Measurements from ENCODE around the gene ICAM1. TPM values are rescaled to one million over a fixed set of nuclear protein-coding genes. Genes with fewer than 3 reads are reported as not detected.

ICAM1 gene
- polyA plus RNA-seq, 1 of the 3 experiments (the other 2 are of a cell fraction): 14.5 TPM

DNA sequence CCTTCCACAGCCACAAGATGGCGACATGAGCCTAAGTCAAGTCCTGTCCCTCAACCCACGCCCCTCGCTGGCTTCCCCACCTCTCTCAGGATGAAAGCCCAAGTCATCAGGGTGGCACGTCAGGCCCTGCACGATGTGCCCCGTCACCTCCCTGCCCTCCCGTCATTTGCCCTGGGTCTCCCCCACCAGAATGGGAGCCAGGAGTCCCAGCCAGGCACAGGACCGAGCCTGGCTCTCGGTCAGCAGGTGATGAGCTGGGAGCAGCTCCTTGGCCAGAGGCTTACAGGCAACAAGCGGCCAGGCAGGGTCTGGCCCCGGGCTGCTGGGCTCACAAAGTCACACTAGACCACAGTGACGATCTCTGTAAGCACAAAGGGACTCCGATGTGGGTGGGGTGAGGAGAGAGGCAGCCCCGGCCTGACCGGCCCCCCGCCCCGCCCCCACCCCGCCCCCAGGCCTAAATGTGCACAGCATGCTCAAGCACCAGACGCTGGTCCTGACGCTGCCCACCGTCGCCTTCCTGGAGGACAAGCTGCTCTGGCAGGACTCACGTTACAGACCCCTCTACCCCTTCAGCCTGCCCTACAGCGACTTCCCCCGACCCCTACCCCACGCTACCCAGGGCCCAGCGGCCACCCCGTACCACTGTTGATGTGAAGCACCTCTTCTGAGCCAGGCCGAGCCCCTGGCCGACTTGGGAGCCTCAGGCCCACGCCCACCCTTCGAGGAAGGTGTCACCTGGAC lies 11.6 kb upstream of the ICAM1 start:
- Histone ChIP-seq H3K27me3 (ENCODE audit: insufficient read depth) (no peaks in the 10 kb centered on the region), H3K79me2 (ENCODE audit: insufficient read depth) (no peaks in the 10 kb centered on the region), H3K27ac (ENCODE audit: low read depth in 2 of 2, low read length in 1 of 2) (no peak overlapping the region), H3K36me3 (replicated peaks in 1 of 2; ENCODE audit: control insufficient read depth in 1 of 2, insufficient read depth in 2 of 2, low read length in 1 of 2) (peaks cover 6 to 23% of the 10 kb centered on the region in 2 experiments), H3K9ac (no peak overlapping the region), H3K4me3 (ENCODE audit: low read depth in 2 of 2, low read length in 1 of 2) (no peak overlapping the region; a peak in 1 of 4 replicates), H3K9me3 (no peaks in the 10 kb centered on the region), H4K20me1 (ENCODE audit: insufficient read depth) (no peaks in the 10 kb centered on the region), H2AFZ (ENCODE audit: low read depth) (no peak overlapping the region), H3K4me1 (ENCODE audit: control insufficient read depth in 1 of 2, insufficient read depth in 2 of 2, low read depth in 1 of 2, low read length in 1 of 2) (no peaks in the 10 kb centered on the region; a peak in 1 of 4 replicates), H3F3A (replicated peaks; ENCODE audit: insufficient read depth) (peaks cover 10% of the 10 kb centered on the region), H3K9me2 (no peaks in the 10 kb centered on the region), H3K4me2 (no peak overlapping the region)
- 68% methylated on average over 15 of the region's 32 CpGs for whole genome bisulfite sequencing (ENCODE audit: low lambda C conversion rate)
- peak; percentile 88 for DNase-seq
- ChIA-PET CTCF (interaction anchor here (0.6 to 17.2 kb wide), 57 partner anchors 9 to 334 kb away, joined by 3 to 596 read pairs (median 4); partner anchors contain the start of genes CDC37, DNMT1, FDX2 and ICAM1), POLR2A (interaction anchor here (0.6 to 1.5 kb wide), 6 partner anchors 10 to 132 kb away, joined by 3 to 4 read pairs (median 3); partner anchors contain the start of genes DNMT1 and TYK2)
- TF ChIP-seq TAF1 (IDR thresholded peaks at IDR 0.05; ENCODE audit: borderline replicate concordance, low read depth, low read length): no peak
- TF ChIP-seq, protein P1, sequence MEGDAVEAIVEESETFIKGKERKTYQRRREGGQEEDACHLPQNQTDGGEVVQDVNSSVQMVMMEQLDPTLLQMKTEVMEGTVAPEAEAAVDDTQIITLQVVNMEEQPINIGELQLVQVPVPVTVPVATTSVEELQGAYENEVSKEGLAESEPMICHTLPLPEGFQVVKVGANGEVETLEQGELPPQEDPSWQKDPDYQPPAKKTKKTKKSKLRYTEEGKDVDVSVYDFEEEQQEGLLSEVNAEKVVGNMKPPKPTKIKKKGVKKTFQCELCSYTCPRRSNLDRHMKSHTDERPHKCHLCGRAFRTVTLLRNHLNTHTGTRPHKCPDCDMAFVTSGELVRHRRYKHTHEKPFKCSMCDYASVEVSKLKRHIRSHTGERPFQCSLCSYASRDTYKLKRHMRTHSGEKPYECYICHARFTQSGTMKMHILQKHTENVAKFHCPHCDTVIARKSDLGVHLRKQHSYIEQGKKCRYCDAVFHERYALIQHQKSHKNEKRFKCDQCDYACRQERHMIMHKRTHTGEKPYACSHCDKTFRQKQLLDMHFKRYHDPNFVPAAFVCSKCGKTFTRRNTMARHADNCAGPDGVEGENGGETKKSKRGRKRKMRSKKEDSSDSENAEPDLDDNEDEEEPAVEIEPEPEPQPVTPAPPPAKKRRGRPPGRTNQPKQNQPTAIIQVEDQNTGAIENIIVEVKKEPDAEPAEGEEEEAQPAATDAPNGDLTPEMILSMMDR (IDR thresholded peaks at IDR 0.05): peak; percentile 73
- no peak for TF ChIP-seq EP300 (IDR thresholded peaks at IDR 0.05; ENCODE audit: borderline replicate concordance in 1 of 2, low read depth in 1 of 2, low read length in 1 of 2)
- TF ChIP-seq NFIC (IDR thresholded peaks at IDR 0.05; ENCODE audit: borderline replicate concordance): no peak
- no peak for TF ChIP-seq JUND (IDR thresholded peaks at IDR 0.05)
- no peak for TF ChIP-seq YY1 (IDR thresholded peaks at IDR 0.05; ENCODE audit: low read depth)
- TF ChIP-seq ELF1 (IDR thresholded peaks at IDR 0.05): no peak
- TF ChIP-seq FOXM1 (IDR thresholded peaks at IDR 0.05; ENCODE audit: low read depth): no peak
- 0 out of 2 replicates have a peak, but pooled peaks have one; percentile 9 for TF ChIP-seq POLR2AphosphoS5 (IDR thresholded peaks at IDR 0.05; ENCODE audit: low read depth, low read length)
- TF ChIP-seq SMC3 (IDR thresholded peaks at IDR 0.05; ENCODE audit: low read depth, low read length): peak; percentile 52
- no peak for TF ChIP-seq NRF1 (IDR thresholded peaks at IDR 0.05; ENCODE audit: low read depth, low read length)
- peak; percentile 73 for TF ChIP-seq RAD21 (IDR thresholded peaks at IDR 0.05; ENCODE audit: low read length)
- TF ChIP-seq RFX5 (IDR thresholded peaks at IDR 0.05; ENCODE audit: low read length): no peak
- TF ChIP-seq CHD2 (IDR thresholded peaks at IDR 0.05; ENCODE audit: low read length, partially characterized antibody): no peak
- no peak for TF ChIP-seq TCF12 (IDR thresholded peaks at IDR 0.05)

DNA sequence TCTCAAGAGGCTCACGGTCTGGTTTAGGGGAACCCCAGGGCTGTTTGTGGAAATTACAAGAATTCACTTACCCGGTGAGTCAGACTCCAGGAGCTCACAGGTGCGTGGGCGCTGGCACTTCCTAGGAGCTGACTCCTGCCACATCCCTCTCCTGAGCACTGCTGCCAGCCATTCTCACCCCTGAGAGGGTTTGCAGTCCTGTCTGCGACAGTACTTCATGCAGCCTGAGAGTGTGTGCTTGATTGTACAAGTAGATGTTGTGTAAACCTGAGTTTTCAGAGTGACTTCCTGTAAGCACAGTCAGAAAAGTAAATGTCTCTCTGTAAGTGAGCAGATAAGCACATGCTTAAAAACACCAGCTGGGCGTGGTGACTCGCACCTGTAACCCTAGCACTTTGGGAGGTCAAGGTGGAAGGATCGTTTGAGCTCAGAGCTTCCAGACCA lies 10.8 kb upstream of the ICAM1 start:
- 76% methylated on average over 8 of the region's 8 CpGs for WGBS (ENCODE audit: low lambda C conversion rate)
- CTCF ChIA-PET: interaction anchor here (0.6 to 17.2 kb wide), 18 partner anchors 9 to 328 kb away, joined by 3 to 596 read pairs (median 8); partner anchors contain the start of genes ICAM1, ICAM4, ICAM5 and TYK2
- Histone ChIP-seq H3K27me3 (ENCODE audit: insufficient read depth) (no peaks in the 10 kb centered on the region), H3K4me3 (ENCODE audit: low read depth in 2 of 2, low read length in 1 of 2) (no peak overlapping the region), H3K79me2 (ENCODE audit: insufficient read depth) (no peaks in the 10 kb centered on the region), H3F3A (replicated peaks; ENCODE audit: insufficient read depth) (peaks cover 10% of the 10 kb centered on the region), H3K9me2 (no peaks in the 10 kb centered on the region), H3K36me3 (replicated peaks in 1 of 2; ENCODE audit: control insufficient read depth in 1 of 2, insufficient read depth in 2 of 2, low read length in 1 of 2) (peaks cover 6 to 21% of the 10 kb centered on the region in 2 experiments), H3K4me1 (ENCODE audit: control insufficient read depth in 1 of 2, insufficient read depth in 2 of 2, low read depth in 1 of 2, low read length in 1 of 2) (no peaks in the 10 kb centered on the region; a peak in 1 of 4 replicates), H3K4me2 (no peak overlapping the region), H3K9ac (no peak overlapping the region), H3K27ac (ENCODE audit: low read depth in 2 of 2, low read length in 1 of 2) (no peak overlapping the region), H2AFZ (ENCODE audit: low read depth) (no peak overlapping the region), H3K9me3 (no peaks in the 10 kb centered on the region), H4K20me1 (ENCODE audit: insufficient read depth) (no peaks in the 10 kb centered on the region)
- TF ChIP-seq SIN3A (IDR thresholded peaks at IDR 0.05; ENCODE audit: borderline replicate concordance, low read depth, low read length) (no peak), GABPA (IDR thresholded peaks at IDR 0.05; ENCODE audit: low read depth) (no peak)
- TF ChIP-seq, protein P2, sequence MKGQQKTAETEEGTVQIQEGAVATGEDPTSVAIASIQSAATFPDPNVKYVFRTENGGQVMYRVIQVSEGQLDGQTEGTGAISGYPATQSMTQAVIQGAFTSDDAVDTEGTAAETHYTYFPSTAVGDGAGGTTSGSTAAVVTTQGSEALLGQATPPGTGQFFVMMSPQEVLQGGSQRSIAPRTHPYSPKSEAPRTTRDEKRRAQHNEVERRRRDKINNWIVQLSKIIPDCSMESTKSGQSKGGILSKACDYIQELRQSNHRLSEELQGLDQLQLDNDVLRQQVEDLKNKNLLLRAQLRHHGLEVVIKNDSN (IDR thresholded peaks at IDR 0.05; ENCODE audit: borderline replicate concordance, low read depth): no peak
- POLR2A ChIA-PET: no interaction called here
- DNase-seq: no peak
